ENCODE data around the gene VEGFA. TPM values are rescaled to one million over a fixed set of nuclear protein-coding genes. Genes with fewer than 3 reads are reported as not detected.
A peak's percentile ranks its signal among the peaks of the same experiment; 100 is the strongest.

Gene VEGFA
- total and polyA plus RNA-seq, 5 experiments from 2014 or later, result 4.5 to 5.6 TPM; not detected in 3

DNA sequence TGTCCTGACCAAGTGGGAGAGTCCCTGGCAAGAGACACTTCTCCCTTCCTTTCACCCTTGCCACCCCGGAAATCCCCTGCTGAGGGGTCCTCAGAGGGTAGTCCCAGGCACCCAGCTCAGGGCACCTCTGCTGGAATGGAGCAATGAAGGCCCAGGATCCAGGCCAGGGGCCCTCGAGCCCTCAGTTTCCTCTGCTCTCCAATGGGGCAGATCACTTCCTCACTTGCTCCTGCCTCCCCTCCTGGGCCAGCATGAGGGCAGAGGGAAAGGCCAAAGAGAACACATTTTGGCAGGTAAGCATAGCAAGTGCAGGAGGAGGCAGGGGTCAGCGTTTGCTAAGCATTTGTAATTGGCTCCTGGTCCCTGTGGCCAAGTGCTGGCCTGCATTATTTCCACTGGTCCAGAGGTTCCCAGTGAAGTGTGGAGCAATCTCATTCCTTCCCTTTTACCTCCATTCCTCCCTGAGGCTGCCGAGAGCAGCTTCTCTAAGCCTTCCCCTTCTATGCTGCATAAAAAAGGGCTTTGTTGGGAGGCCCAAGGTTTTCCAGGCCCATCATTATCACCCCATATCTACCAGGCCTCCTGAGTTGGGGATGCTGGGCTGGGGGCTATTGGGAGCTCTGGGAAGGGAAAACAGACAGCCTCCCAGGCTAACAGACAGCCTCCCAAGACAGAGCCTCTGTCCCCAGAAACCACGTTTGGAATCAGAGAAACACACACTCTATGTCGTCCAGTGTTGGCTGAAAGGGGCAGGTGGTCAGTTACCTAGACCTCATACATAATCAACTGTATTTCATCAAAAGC, 28.8 kb upstream of the VEGFA start:
- POLR2A ChIA-PET, result no interaction called here
- peak overlapping the region in 1 of 10 donors; percentile 8 for H3K27ac Mint-ChIP-seq
- H3K4me3 Mint-ChIP-seq, result no peak overlapping the region
- peaks cover 0 to 9% (median 5%) of the 10 kb centered on the region in 4 donors for H3K4me1 Mint-ChIP-seq
- no peak for DNase-seq
- no peaks in the 10 kb centered on the region for H3K9me3 Mint-ChIP-seq
- ATAC-seq, result no peak
- H3K27me3 Mint-ChIP-seq, result peaks cover 3 to 16% (median 5%) of the 10 kb centered on the region in 5 donors
- H3K36me3 Mint-ChIP-seq, result no peaks in the 10 kb centered on the region

DNA sequence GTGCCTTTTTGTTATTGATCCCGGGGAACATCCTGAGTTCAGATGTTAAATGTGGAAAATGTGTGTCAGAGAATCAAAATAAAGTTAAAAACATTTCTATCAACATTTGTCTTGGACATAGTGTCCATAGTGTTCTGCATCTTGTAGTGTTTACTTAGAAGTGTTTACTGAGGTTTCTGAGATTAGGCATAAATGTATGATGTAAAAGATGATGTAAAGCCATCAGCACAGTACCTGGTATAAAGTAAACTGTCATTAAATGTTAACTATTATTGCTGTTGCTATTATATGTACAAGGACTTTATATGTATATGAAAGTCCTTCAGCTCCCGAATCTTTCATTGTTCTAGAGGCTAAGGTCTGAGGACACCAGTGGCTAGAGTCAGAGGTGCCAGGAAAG, 28.2 kb upstream of the VEGFA start:
- H3K36me3 Mint-ChIP-seq, result no peaks in the 10 kb centered on the region
- H3K9me3 Mint-ChIP-seq, result no peaks in the 10 kb centered on the region
- DNase-seq, result no peak
- POLR2A ChIA-PET, result no interaction called here
- no peak overlapping the region for H3K27ac Mint-ChIP-seq
- peaks cover 3 to 18% (median 6%) of the 10 kb centered on the region in 5 donors for H3K27me3 Mint-ChIP-seq
- H3K4me1 Mint-ChIP-seq, result peaks cover 0 to 7% (median 3%) of the 10 kb centered on the region in 4 donors
- no peak for ATAC-seq
- no peak overlapping the region for H3K4me3 Mint-ChIP-seq

DNA sequence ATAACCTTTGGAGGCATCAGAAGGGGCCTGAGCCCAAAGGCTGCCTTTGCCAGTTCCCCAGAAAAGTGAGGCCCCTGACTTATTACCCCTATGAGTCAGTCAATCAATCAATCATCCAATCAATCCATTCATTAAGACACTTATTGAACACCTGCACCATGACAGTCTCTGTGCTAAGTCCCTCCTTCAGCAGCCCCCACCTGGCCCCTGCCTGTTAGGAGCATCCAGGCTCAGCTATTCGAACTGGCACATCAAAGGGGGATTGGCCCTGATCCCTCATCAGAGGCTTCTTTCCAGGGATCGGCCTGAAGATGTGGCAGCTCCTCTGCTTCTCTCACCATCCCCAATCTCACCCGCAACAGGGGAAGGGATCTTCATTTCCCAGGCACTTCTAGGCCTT, 27.7 kb upstream of the VEGFA start:
- Mint-ChIP-seq H3K36me3 (no peaks in the 10 kb centered on the region), H3K27me3 (peaks cover 3 to 18% (median 7%) of the 10 kb centered on the region in 5 donors), H3K4me1 (peaks cover 0 to 7% (median 3%) of the 10 kb centered on the region in 4 donors), H3K27ac (no peak overlapping the region), H3K4me3 (no peak overlapping the region), H3K9me3 (no peaks in the 10 kb centered on the region)
- DNase-seq (no peak), ATAC-seq (no peak)
- POLR2A ChIA-PET, result no interaction called here

DNA sequence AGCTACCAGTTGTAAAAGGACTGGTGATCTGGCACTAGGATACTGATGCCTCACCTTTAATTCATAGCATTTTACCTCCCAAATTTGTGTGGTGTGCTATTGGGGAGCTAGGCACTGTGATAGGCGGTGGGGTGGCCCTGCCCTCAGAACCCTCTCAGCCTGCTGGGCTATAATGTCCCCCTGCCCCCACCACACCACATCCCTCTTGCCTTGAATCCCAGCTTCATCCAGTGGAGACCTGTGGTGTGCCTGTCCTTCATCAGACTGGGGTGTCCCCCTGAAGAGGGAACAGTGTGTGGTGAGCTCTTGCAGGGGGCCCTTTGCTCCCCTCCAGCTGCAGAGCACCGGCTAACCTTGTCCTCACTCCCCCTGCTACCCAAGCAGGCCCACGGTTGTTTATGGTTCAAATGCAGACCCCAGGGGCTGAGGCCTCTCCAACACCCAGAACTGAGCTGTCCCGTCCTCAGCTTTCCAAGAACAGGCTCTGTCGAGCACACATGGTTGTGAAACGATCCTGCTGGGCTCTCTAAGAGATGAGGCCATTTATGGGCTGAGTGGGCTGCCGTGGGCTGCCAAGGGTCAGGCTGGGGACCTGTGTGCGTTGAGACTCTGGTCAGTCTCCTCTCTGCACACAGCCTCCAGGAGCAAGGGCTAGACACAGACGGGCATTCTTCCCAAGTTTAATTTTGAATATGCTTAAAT, 26.9 kb upstream of the VEGFA start:
- no peak for DNase-seq

DNA sequence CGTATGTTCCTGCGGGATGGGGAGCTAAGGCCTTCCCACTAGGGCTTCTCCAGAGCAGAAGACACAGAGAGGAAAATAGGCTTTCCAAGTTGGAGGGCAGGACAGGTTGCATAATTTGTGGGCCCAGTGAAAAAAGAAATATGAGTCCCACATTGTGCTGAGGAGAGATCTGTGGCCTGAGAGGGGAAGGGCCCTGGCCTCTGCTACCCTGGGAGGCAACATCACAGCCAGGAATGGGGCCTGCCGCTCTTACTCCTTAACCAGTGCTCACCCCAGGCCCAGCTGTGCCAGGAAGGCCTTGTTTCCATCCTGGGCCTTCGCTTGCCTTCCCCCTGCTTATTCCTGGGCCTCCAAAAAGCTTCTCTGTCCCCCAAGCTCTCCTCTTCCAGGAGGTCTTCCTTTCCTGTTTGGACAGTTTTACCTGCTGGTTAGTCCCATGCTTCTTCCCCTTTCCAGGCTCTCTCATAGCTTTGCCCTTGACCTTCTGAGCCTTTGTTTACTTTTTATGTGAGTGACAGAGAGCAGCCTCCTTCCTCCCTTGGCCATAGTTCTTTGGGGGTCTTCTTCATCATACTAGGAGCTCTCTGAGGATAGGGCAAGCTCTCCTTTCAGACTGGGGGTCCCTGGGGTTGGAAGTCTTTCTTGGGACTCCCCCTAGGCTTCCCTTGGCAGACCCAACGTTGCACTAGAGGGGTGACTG, 26.2 kb upstream of the VEGFA start:
- Mint-ChIP-seq H3K9me3 (no peaks in the 10 kb centered on the region), H3K36me3 (no peaks in the 10 kb centered on the region), H3K4me1 (no peaks in the 10 kb centered on the region), H3K4me3 (no peak overlapping the region), H3K27me3 (peaks cover 3 to 16% (median 11%) of the 10 kb centered on the region in 5 donors), H3K27ac (no peak overlapping the region)
- POLR2A ChIA-PET, result no interaction called here
- DNase-seq, result no peak
- no peak for ATAC-seq

More for the DNA sequence above, 26.9 kb upstream of the VEGFA start:
- POLR2A ChIA-PET, result no interaction called here
- Mint-ChIP-seq H3K27ac (peak overlapping the region in 1 of 10 donors; percentile 26), H3K4me3 (no peak overlapping the region), H3K9me3 (no peaks in the 10 kb centered on the region), H3K4me1 (peaks cover 0 to 4% (median 2%) of the 10 kb centered on the region in 4 donors), H3K36me3 (no peaks in the 10 kb centered on the region), H3K27me3 (peaks cover 3 to 16% (median 11%) of the 10 kb centered on the region in 5 donors)
- ATAC-seq, result no peak

DNA sequence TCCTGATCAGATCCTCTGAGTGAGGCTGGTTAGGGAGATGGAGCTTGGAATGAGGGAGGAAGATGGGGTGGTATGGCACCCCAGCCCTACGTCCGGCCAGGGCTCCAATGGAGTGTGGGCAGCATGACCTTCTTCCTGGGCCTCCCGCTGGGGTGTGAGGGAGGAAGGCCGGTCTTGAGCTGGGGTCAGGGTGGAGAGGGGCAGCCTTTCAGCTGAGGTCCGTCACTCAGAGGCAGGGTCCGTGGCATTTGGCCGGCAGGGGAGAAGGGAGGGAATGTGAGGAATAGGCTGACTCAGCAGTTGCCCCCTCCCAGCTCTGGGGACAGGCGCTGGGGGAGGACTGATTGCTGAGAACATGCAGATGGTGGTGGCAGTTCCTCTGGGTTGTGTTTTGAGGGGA, 25.5 kb upstream of the VEGFA start:
- DNase-seq (no peak), ATAC-seq (no peak)
- peaks cover 3 to 16% (median 11%) of the 10 kb centered on the region in 5 donors for H3K27me3 Mint-ChIP-seq
- no peaks in the 10 kb centered on the region for H3K4me1 Mint-ChIP-seq
- H3K9me3 Mint-ChIP-seq, result no peaks in the 10 kb centered on the region
- no peak overlapping the region for H3K27ac Mint-ChIP-seq
- H3K36me3 Mint-ChIP-seq, result no peaks in the 10 kb centered on the region
- POLR2A ChIA-PET, result no interaction called here
- H3K4me3 Mint-ChIP-seq, result no peak overlapping the region

DNA sequence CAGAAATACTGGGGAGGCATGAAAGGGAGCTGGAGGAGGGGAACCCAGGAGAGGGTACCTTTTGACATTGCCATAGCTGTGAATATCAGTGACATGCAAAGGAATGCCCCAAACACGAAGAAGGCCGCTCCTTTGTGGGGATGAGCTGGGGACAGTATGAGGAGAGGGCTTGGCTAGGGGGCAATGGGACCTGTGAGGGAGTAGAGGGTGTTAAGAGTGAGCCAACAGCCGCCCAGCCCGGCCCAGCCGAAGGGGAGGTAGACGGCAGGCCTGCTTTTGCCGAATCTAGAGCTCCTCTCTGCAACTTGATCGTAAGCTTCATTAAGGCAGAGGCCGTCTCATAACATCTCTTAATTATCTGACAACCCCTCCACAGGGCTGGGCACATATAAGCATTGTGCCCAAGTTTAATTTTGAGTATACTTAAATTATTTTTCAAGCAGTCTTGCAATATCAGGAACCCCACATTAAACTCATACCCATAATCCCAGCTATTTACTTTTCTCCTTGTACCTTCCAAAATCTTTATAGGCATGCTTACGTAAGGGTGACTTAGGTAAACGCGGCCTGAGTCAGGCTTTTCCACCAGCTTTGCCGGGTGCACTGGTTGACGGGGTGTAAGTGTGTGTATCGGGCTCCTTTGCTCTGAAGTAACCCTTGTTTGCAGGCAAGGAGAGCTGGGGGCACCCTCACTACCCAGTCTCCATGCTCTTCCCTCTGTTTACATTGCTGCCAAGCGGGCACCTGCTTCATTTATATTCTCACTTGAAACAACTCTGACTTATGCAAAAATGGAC, 24.9 kb upstream of the VEGFA start:
- DNase-seq (no peak), ATAC-seq (no peak)
- POLR2A ChIA-PET, result no interaction called here
- Mint-ChIP-seq H3K27ac (no peak overlapping the region), H3K36me3 (no peaks in the 10 kb centered on the region), H3K9me3 (no peaks in the 10 kb centered on the region), H3K27me3 (peaks cover 3 to 16% (median 11%) of the 10 kb centered on the region in 5 donors), H3K4me1 (no peaks in the 10 kb centered on the region), H3K4me3 (no peak overlapping the region)

DNA sequence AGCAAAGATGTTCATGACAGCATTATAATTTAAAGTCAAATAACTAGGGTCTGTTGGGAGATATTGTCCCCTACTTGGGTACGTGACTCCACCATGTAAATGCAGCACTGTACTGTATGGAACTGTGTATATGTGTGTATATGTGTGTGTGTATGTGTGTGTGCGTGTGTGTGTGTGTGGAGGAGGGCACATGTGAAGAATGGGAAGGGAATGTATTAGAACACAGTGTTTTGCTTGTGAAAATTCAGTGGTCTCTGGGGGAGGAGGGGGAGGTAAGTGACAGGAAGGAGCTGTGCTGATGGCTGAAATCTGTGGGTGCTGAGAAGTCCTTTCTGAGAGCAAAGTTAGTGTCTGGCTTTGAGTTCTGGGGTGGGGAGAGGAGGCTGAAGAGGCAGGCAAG, 23.9 kb upstream of the VEGFA start:
- Mint-ChIP-seq H3K36me3 (no peaks in the 10 kb centered on the region), H3K27me3 (peaks cover 3 to 16% (median 11%) of the 10 kb centered on the region in 5 donors), H3K27ac (no peak overlapping the region), H3K9me3 (no peaks in the 10 kb centered on the region), H3K4me3 (no peak overlapping the region), H3K4me1 (no peaks in the 10 kb centered on the region)
- no peak for DNase-seq
- no peak for ATAC-seq
- POLR2A ChIA-PET, result no interaction called here

DNA sequence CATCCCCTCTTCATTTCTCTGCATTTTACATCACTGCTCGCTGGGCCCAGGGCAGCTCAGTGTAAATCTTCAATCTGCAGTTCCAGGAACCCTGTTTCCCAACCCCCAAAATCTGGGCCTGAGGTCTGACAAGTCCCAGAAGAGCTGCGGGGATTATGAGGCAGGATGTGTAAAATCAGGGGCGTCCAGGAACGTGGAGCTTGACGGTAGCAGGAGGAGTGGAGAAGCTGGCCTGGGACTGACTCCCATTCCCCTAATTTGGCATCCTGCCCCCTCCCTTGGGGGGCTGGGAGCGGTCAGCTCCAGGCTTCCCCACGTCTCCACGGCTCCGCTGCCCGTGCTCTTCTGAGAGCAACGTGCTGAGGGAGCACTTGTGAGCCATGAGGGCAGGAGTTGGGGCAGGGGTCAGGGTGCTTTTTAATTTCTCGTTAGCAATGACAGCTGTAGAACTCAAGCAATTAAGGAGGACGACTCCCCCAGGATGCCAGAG, 23.4 kb upstream of the VEGFA start:
- Mint-ChIP-seq H3K27ac (no peak overlapping the region), H3K27me3 (peaks cover 3 to 16% (median 11%) of the 10 kb centered on the region in 5 donors), H3K4me1 (no peaks in the 10 kb centered on the region), H3K4me3 (no peak overlapping the region), H3K9me3 (no peaks in the 10 kb centered on the region), H3K36me3 (no peaks in the 10 kb centered on the region)
- ATAC-seq (no peak), DNase-seq (no peak)
- POLR2A ChIA-PET, result no interaction called here

DNA sequence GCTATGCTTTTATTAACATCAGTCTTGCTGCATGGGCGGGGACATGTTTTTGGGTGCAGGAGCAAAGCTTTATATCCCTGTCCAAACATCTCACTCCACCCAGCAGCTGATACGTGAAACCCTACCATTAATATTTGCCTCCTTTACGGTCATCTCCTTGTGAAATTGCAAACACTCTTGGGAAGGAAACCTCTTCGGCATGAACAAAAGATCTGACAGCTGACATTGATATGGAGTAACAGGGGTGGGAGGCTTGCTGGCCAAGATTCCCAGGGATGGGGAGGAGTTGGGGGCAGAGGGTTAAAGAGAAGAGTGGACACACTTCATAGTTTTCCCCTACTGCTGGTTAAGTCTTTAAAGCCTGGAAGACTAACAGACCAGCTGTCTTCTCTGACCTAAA, 22.2 kb upstream of the VEGFA start:
- Mint-ChIP-seq H3K9me3 (no peaks in the 10 kb centered on the region), H3K27ac (no peak overlapping the region), H3K4me1 (no peaks in the 10 kb centered on the region), H3K27me3 (peaks cover 3 to 16% (median 11%) of the 10 kb centered on the region in 5 donors), H3K36me3 (no peaks in the 10 kb centered on the region), H3K4me3 (no peak overlapping the region)
- no peak for ATAC-seq
- DNase-seq, result no peak
- POLR2A ChIA-PET, result no interaction called here

DNA sequence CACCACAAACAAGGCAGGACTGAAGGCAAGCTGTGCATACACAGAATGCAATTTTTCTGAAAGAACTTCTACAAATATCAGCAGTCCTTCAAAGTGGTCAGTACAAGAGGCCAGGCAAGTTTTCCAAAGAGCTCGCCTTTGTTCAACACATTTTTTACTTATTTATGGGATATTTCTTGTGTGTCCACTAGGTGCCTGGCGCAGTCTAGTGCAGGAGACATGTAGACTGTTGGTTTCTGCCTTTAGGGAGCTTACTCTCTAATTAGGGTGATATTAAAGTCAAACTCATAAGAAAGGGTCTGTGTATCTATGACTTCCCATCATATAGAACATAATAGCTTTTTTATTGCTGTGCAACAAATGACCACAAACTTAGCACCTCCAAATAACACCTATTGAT, 21.2 kb upstream of the VEGFA start:
- Mint-ChIP-seq H3K27me3 (peaks cover 3 to 16% (median 11%) of the 10 kb centered on the region in 5 donors), H3K9me3 (no peaks in the 10 kb centered on the region), H3K27ac (peak overlapping the region in 1 of 10 donors; percentile 71), H3K4me3 (no peak overlapping the region), H3K4me1 (no peaks in the 10 kb centered on the region), H3K36me3 (no peaks in the 10 kb centered on the region)
- POLR2A ChIA-PET, result no interaction called here
- no peak for DNase-seq
- ATAC-seq, result no peak

DNA sequence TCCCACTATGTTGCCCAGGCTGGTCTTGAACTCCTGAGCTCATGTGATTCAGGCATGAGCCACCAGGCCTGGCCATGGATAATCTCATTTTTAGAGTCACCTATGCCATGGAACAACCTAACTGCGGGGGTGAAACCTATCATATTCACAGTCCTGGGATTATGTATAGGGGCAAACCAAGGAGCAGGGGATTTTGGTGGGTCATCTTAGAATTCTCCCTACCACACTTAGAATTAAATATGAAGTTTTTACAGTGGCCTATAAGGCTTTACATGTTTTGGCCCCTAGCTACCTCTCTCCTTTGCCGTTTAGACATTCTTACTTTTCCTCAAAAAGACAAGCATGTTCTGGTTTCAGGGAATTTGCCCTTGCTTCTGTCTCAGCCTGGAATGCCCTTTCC, 20.6 kb upstream of the VEGFA start:
- peaks cover 3 to 13% (median 11%) of the 10 kb centered on the region in 5 donors for H3K27me3 Mint-ChIP-seq
- DNase-seq (no peak), ATAC-seq (no peak)
- no peak overlapping the region for H3K27ac Mint-ChIP-seq
- POLR2A ChIA-PET, result no interaction called here
- no peaks in the 10 kb centered on the region for H3K4me1 Mint-ChIP-seq
- no peak overlapping the region for H3K4me3 Mint-ChIP-seq
- H3K36me3 Mint-ChIP-seq, result no peaks in the 10 kb centered on the region
- H3K9me3 Mint-ChIP-seq, result no peaks in the 10 kb centered on the region

Measured in naive thymus-derived CD8-positive, alpha-beta T cell (primary cell).